Measurements from ENCODE around the gene BTNL9.
"Not testable (repeated sequence)": the region's sequence is repeated elsewhere in the genome, so short reads cannot be mapped to it uniquely, and the experiment has no call there.

- not testable (repeated sequence) for TF ChIP-seq ELF4 (IDR thresholded peaks at IDR 0.05); ZNF384 (IDR thresholded peaks at IDR 0.05); LEF1 (IDR thresholded peaks at IDR 0.05; ENCODE audit: borderline replicate concordance); BHLHE40 (IDR thresholded peaks at IDR 0.05; ENCODE audit: borderline replicate concordance); FOXA1 (IDR thresholded peaks at IDR 0.05); TARDBP (IDR thresholded peaks at IDR 0.05); FOXM1 (IDR thresholded peaks at IDR 0.05; ENCODE audit: borderline replicate concordance); L3MBTL2 (conservative IDR thresholded peaks at IDR 0.05)
These were observed 22.6 kb upstream of the BTNL9 start for GRCh38 chr5:181017448-181017847.

Measured in HEK293T (cell line).